Liver (tissue), 9 donors: ENCODE results near the gene CD164. TPM values are rescaled to one million over a fixed set of nuclear protein-coding genes. Genes with fewer than 3 reads are reported as not detected.
A peak's percentile ranks its signal among the peaks of the same experiment; 100 is the strongest.

ENCODE experiments used
- DNase-seq: peaks from one replicate; pipeline ENCODE4 v3.0.0-alpha.2; 2017; ENCODE audit warnings: low spot score
- H3K27ac ChIP-seq, 2 donors: one replicate each; pipeline ENCODE4 v1.7.0; 2013; ENCODE audit warnings: inconsistent platforms in 2 of 2, low read length in 2 of 2, control low read depth in 1 of 2, low read depth in 1 of 2, mild to moderate bottlenecking in 1 of 2
- H3K27me3 ChIP-seq, 4 donors: one replicate each; pipeline versions ENCODE4 v1.6.1 to v1.7.0; 2013; ENCODE audit warnings: low read length in 3 of 4, inconsistent platforms in 1 of 4, mild to moderate bottlenecking in 1 of 4, moderate library complexity in 1 of 4; ENCODE audit not compliant: control insufficient read depth in 4 of 4, insufficient read depth in 4 of 4
- H3K36me3 ChIP-seq, 4 donors: one replicate each; pipeline versions ENCODE4 v1.6.1 to v1.7.0; 2013; ENCODE audit warnings: low read length in 3 of 4, mild to moderate bottlenecking in 3 of 4, low read depth in 1 of 4, moderate library complexity in 1 of 4; ENCODE audit not compliant: control insufficient read depth in 4 of 4, insufficient read depth in 3 of 4
- H3K4me1 ChIP-seq, 4 donors: one replicate each; pipeline versions ENCODE4 v1.6.1 to v1.7.0; 2013; ENCODE audit warnings: low read length in 3 of 4, mild to moderate bottlenecking in 3 of 4, moderate library complexity in 1 of 4; ENCODE audit not compliant: control insufficient read depth in 4 of 4, insufficient read depth in 4 of 4
- H3K4me3 ChIP-seq, 3 donors: one replicate each; pipeline versions ENCODE4 v1.6.1 to v1.7.0; 2013; ENCODE audit warnings: low read length in 3 of 3, control low read depth in 1 of 3, low read depth in 1 of 3, mild to moderate bottlenecking in 1 of 3
- H3K9ac ChIP-seq, 2 donors: one replicate each; pipeline ENCODE4 v1.7.0; 2013; ENCODE audit warnings: low read length in 2 of 2, mild to moderate bottlenecking in 2 of 2, moderate library complexity in 2 of 2, control low read depth in 1 of 2, low read depth in 1 of 2
- H3K9me3 ChIP-seq, 4 donors: one replicate each; pipeline versions ENCODE4 v1.6.1 to v1.7.0; 2013; ENCODE audit warnings: low read length in 3 of 4; ENCODE audit not compliant: control insufficient read depth in 4 of 4
- ATF3 ChIP-seq: IDR thresholded peaks from 2 replicates; pipeline ENCODE4 v1.6.1; 2016; ENCODE audit warnings: antibody characterized with exemption
- EGR1 ChIP-seq, 2 donors: IDR thresholded peaks; 2 replicates each; pipeline ENCODE4 v1.6.1; 2016 to 2018; ENCODE audit warnings: antibody characterized with exemption in 2 of 2, low read depth in 2 of 2
- FOXA1 ChIP-seq: IDR thresholded peaks from 2 replicates; pipeline ENCODE4 v1.6.1; 2016; ENCODE audit warnings: antibody characterized with exemption
- FOXA2 ChIP-seq: IDR thresholded peaks from 2 replicates; pipeline ENCODE4 v1.6.1; 2016; ENCODE audit warnings: antibody characterized with exemption
- HNF4A ChIP-seq, 2 donors: conservative IDR thresholded peaks; 2 replicates each; pipeline ENCODE4 v1.6.1; 2016; ENCODE audit warnings: antibody characterized with exemption in 2 of 2, mild to moderate bottlenecking in 2 of 2
- JUND ChIP-seq, 2 donors: IDR thresholded peaks; 2 replicates each; pipeline ENCODE4 v1.6.1; 2016; ENCODE audit warnings: antibody characterized with exemption in 2 of 2
- NR2F2 ChIP-seq: IDR thresholded peaks from 2 replicates; pipeline ENCODE4 v1.6.1; 2016; ENCODE audit warnings: antibody characterized with exemption
- RAD21 ChIP-seq, 2 donors: IDR thresholded peaks; 2 replicates each; pipeline ENCODE4 v1.6.1; 2016; ENCODE audit warnings: antibody characterized with exemption in 2 of 2, mild to moderate bottlenecking in 2 of 2
- REST ChIP-seq: IDR thresholded peaks from 2 replicates; pipeline ENCODE4 v1.6.1; 2016; ENCODE audit warnings: antibody characterized with exemption, mild to moderate bottlenecking
- RXRA ChIP-seq, 2 donors: IDR thresholded peaks; 2 replicates each; pipeline ENCODE4 v1.6.1; 2017 to 2018; ENCODE audit warnings: antibody characterized with exemption in 2 of 2, mild to moderate bottlenecking in 1 of 2
- TAF1 ChIP-seq: conservative IDR thresholded peaks from 2 replicates; pipeline ENCODE4 v1.6.1; 2016; ENCODE audit warnings: antibody characterized with exemption, mild to moderate bottlenecking
- YY1 ChIP-seq: IDR thresholded peaks from 2 replicates; pipeline ENCODE4 v1.6.1; 2016; ENCODE audit warnings: antibody characterized with exemption, mild to moderate bottlenecking
- ZBTB33 ChIP-seq: IDR thresholded peaks from 2 replicates; pipeline ENCODE4 v1.6.1; 2016; ENCODE audit warnings: antibody characterized with exemption
- WGBS: extraction: QIAGEN DNeasy Blood & Tissue Kit; methylation state at CpG from one replicate; pipeline ENCODE4 v1.1.7; 2013; 5-methylcytosine and 5-hydroxymethylcytosine counted together
- polyA plus RNA-seq, 2 donors: library from polyadenylated mRNA; stranded (reverse) in 1 of 2; unstranded in 1 of 2; fragments of 200-250 nt in 1 of 2; fragments of >200 nt in 1 of 2; fragmentation: Nextera tagmentation in 1 of 2; extraction: Ambion mirVana in 1 of 2; gene quantifications; one replicate each; pipeline versions ENCODE4 v1.2.1 to v1.2.3, GENCODE V29; 2013 to 2015
- total RNA-seq, 2 donors: library from RNA; depleted of rRNA; stranded (reverse); fragments of >200 nt; gene quantifications; one replicate each; pipeline ENCODE4 v1.2.3, GENCODE V29; 2014
- donor health status: healthy.
- donor health status: healthy.
- donor health status: healthy.
- donor health status: healthy.
- donor health status: healthy.

Gene CD164
- total and polyA plus RNA-seq, 4 donors, result 84.5 to 218 (median 132) TPM

- TF ChIP-seq REST (peak; percentile 55), RAD21 (IDR thresholded peaks at IDR 0.05) (peak; percentile 73 to 80), TAF1 (peak; percentile 93), NR2F2 (peak; percentile 20)
Measured at GRCh38 chr6:109382576-109383437, 540 bp upstream of the CD164 start (continued).

- H3K36me3 ChIP-seq, result peaks cover 2 to 16% (median 13%) of the 10 kb centered on the region in 4 donors
- no peaks in the 10 kb centered on the region for H3K27me3 ChIP-seq
- H3K4me3 ChIP-seq, result peak overlapping the region; percentile 97 to 99 (median 99)
- H3K9ac ChIP-seq, result peak overlapping the region; percentile 61 to 99
- DNase-seq, result no peak
- no peak for TF ChIP-seq ATF3
- TF ChIP-seq HNF4A (conservative IDR thresholded peaks at IDR 0.05), result no peak
- TF ChIP-seq YY1, result no peak
- no peak for TF ChIP-seq FOXA1
- TF ChIP-seq REST, result peak; percentile 21
- peaks cover 0 to 26% (median 23%) of the 10 kb centered on the region in 4 donors for H3K4me1 ChIP-seq
- under 1% methylated on average over 25 of the region's 25 CpGs for WGBS
- H3K9me3 ChIP-seq, result no peaks in the 10 kb centered on the region
- H3K27ac ChIP-seq, result peak overlapping the region; percentile 98 to 100
Measured at GRCh38 chr6:109381061-109381746, 1.1 kb downstream of the CD164 start.

GRCh38 chr6:109379711-109380110 is 2.6 kb downstream of the CD164 start:
- WGBS, result 31% methylated on average over 2 of the region's 2 CpGs
- H3K27ac ChIP-seq, result no peak overlapping the region
- DNase-seq, result no peak
- H3K36me3 ChIP-seq, result peaks cover 5 to 29% (median 21%) of the 10 kb centered on the region in 4 donors
- peaks cover 0 to 25% (median 20%) of the 10 kb centered on the region in 4 donors for H3K4me1 ChIP-seq
- no peaks in the 10 kb centered on the region for H3K27me3 ChIP-seq
- peak overlapping the region in 2 of 3 donors; percentile 99 for H3K4me3 ChIP-seq
- H3K9ac ChIP-seq, result peak overlapping the region in 1 of 2 donors; percentile 99
- H3K9me3 ChIP-seq, result no peaks in the 10 kb centered on the region
- no peak for TF ChIP-seq EGR1 (IDR thresholded peaks at IDR 0.05; ENCODE audit: low read depth in 2 of 2)
- no peak for TF ChIP-seq FOXA1
- no peak for TF ChIP-seq ZBTB33
- no peak for TF ChIP-seq RXRA (IDR thresholded peaks at IDR 0.05)
- TF ChIP-seq FOXA2, result no peak
- TF ChIP-seq REST, result no peak
- no peak for TF ChIP-seq ATF3
- no peak for TF ChIP-seq JUND (IDR thresholded peaks at IDR 0.05)
